Activated naive CD8-positive, alpha-beta T cell (primary cell): Measurements from ENCODE around the gene HBQ1.
"Not testable (repeated sequence)": the region's sequence is repeated elsewhere in the genome, so short reads cannot be mapped to it uniquely, and the experiment has no call there.

Experiments used
- H3K27ac Mint-ChIP-seq: one replicate; pipeline ENCODE4 v1.8.0; 2021; ENCODE audit warnings: mixed read lengths
- H3K27me3 Mint-ChIP-seq: one replicate; pipeline ENCODE4 v1.8.0; 2021; ENCODE audit warnings: mixed read lengths
- H3K36me3 Mint-ChIP-seq: one replicate; pipeline ENCODE4 v1.8.0; 2021; ENCODE audit warnings: mixed read lengths
- H3K4me1 Mint-ChIP-seq: one replicate; pipeline ENCODE4 v1.8.0; 2021; ENCODE audit warnings: low read depth, mixed read lengths
- H3K4me3 Mint-ChIP-seq: one replicate; pipeline ENCODE4 v1.8.0; 2021; ENCODE audit warnings: mild to moderate bottlenecking, mixed read lengths
- H3K9me3 Mint-ChIP-seq: one replicate; pipeline ENCODE4 v1.8.0; 2021; ENCODE audit warnings: low read depth, mixed read lengths

HBQ1 gene

GRCh38 chr16:194516-194915 is 14.3 kb downstream of the HBQ1 start:
- Mint-ChIP-seq H3K4me3 (no peak overlapping the region), H3K36me3 (no peaks in the 10 kb centered on the region), H3K9me3 (no peaks in the 10 kb centered on the region), H3K4me1 (peaks cover 2% of the 10 kb centered on the region), H3K27me3 (no peaks in the 10 kb centered on the region), H3K27ac (no peak overlapping the region)

- Mint-ChIP-seq H3K9me3 (no peaks in the 10 kb centered on the region), H3K27ac (no peak overlapping the region), H3K4me3 (no peak overlapping the region), H3K36me3 (no peaks in the 10 kb centered on the region), H3K4me1 (no peaks in the 10 kb centered on the region), H3K27me3 (no peaks in the 10 kb centered on the region)
Observed at GRCh38 chr16:200388-200787, 20.1 kb downstream of the HBQ1 start.

GRCh38 chr16:203246-203645 is 23.0 kb downstream of the HBQ1 start:
- peaks cover 2% of the 10 kb centered on the region for H3K36me3 Mint-ChIP-seq
- H3K9me3 Mint-ChIP-seq = no peaks in the 10 kb centered on the region
- H3K27me3 Mint-ChIP-seq = no peaks in the 10 kb centered on the region
- no peak overlapping the region for H3K4me3 Mint-ChIP-seq
- H3K27ac Mint-ChIP-seq = no peak overlapping the region
- H3K4me1 Mint-ChIP-seq = peaks cover 2% of the 10 kb centered on the region

GRCh38 chr16:204046-204445 is 23.8 kb downstream of the HBQ1 start:
- H3K36me3 Mint-ChIP-seq, H3K4me1 Mint-ChIP-seq, H3K4me3 Mint-ChIP-seq, H3K27ac Mint-ChIP-seq, H3K9me3 Mint-ChIP-seq, H3K27me3 Mint-ChIP-seq: not testable (repeated sequence)

GRCh38 chr16:209359-209758 is 29.1 kb downstream of the HBQ1 start:
- not testable (repeated sequence) for H3K27ac Mint-ChIP-seq, H3K4me3 Mint-ChIP-seq, H3K36me3 Mint-ChIP-seq, H3K27me3 Mint-ChIP-seq, H3K9me3 Mint-ChIP-seq
- peaks cover 12% of the 10 kb centered on the region for H3K4me1 Mint-ChIP-seq

GRCh38 chr16:211631-212180 is 31.4 kb downstream of the HBQ1 start:
- H3K27me3 Mint-ChIP-seq, H3K4me3 Mint-ChIP-seq, H3K36me3 Mint-ChIP-seq, H3K27ac Mint-ChIP-seq, H3K9me3 Mint-ChIP-seq: not testable (repeated sequence)
- H3K4me1 Mint-ChIP-seq = peaks cover 11% of the 10 kb centered on the region

GRCh38 chr16:212999-213398 is 32.7 kb downstream of the HBQ1 start:
- Mint-ChIP-seq H3K9me3 (no peaks in the 10 kb centered on the region), H3K27ac (no peak overlapping the region), H3K36me3 (peaks cover 2% of the 10 kb centered on the region), H3K4me3 (no peak overlapping the region), H3K4me1 (peaks cover 11% of the 10 kb centered on the region), H3K27me3 (no peaks in the 10 kb centered on the region)

- H3K4me3 Mint-ChIP-seq = no peak overlapping the region
- H3K27me3 Mint-ChIP-seq = no peaks in the 10 kb centered on the region
- H3K27ac Mint-ChIP-seq = no peak overlapping the region
- no peaks in the 10 kb centered on the region for H3K9me3 Mint-ChIP-seq
- peaks cover 18% of the 10 kb centered on the region for H3K4me1 Mint-ChIP-seq
- no peaks in the 10 kb centered on the region for H3K36me3 Mint-ChIP-seq
Observed at GRCh38 chr16:220021-220420, 39.8 kb downstream of the HBQ1 start.

- Mint-ChIP-seq H3K9me3 (no peaks in the 10 kb centered on the region), H3K27me3 (no peaks in the 10 kb centered on the region), H3K4me1 (peaks cover 33% of the 10 kb centered on the region), H3K36me3 (no peaks in the 10 kb centered on the region), H3K4me3 (peak overlapping the region; percentile 96), H3K27ac (peak overlapping the region; percentile 87)
Observed at GRCh38 chr16:228151-228851, 48.0 kb downstream of the HBQ1 start.

- no peaks in the 10 kb centered on the region for H3K36me3 Mint-ChIP-seq
- H3K9me3 Mint-ChIP-seq = no peaks in the 10 kb centered on the region
- H3K27me3 Mint-ChIP-seq = no peaks in the 10 kb centered on the region
- peak within 1 kb of the TSS; percentile 96 for H3K4me3 Mint-ChIP-seq
- peak within 1 kb of the TSS; percentile 87 for H3K27ac Mint-ChIP-seq
- peaks cover 33% of the 10 kb centered on the region for H3K4me1 Mint-ChIP-seq
Observed at GRCh38 chr16:228852-229730, 48.8 kb downstream of the HBQ1 start, which contains the start of gene LUC7L. LUC7L (minus strand) TSS chr16:229449; CDS start chr16:229339, 110 bp downstream.

GRCh38 chr16:229731-230281 is 49.5 kb downstream of the HBQ1 start:
- Mint-ChIP-seq H3K27ac (peak overlapping the region; percentile 68), H3K27me3 (no peaks in the 10 kb centered on the region), H3K4me3 (peak overlapping the region; percentile 96), H3K4me1 (peaks cover 35% of the 10 kb centered on the region), H3K36me3 (no peaks in the 10 kb centered on the region), H3K9me3 (no peaks in the 10 kb centered on the region)

GRCh38 chr16:230351-230750 is 50.1 kb downstream of the HBQ1 start:
- H3K36me3 Mint-ChIP-seq, H3K27me3 Mint-ChIP-seq, H3K27ac Mint-ChIP-seq, H3K9me3 Mint-ChIP-seq, H3K4me3 Mint-ChIP-seq: not testable (repeated sequence)
- H3K4me1 Mint-ChIP-seq = peaks cover 39% of the 10 kb centered on the region
